Nephron progenitor cell (in vitro differentiated cells): Measurements from ENCODE around the gene ZBTB7C.

ENCODE experiments used
- DNase-seq: peaks from one replicate; pipeline ENCODE4 v3.0.0; 2021
- H3K27ac Mint-ChIP-seq: 2 replicates; pipeline ENCODE4 v1.8.0; 2021; ENCODE audit warnings: mild to moderate bottlenecking, moderate library complexity, mixed read lengths
- H3K27me3 Mint-ChIP-seq: 2 replicates; pipeline ENCODE4 v1.8.0; 2021; ENCODE audit warnings: mild to moderate bottlenecking, low read depth, mixed read lengths; ENCODE audit not compliant: poor library complexity
- H3K36me3 Mint-ChIP-seq: 2 replicates; pipeline ENCODE4 v1.8.0; 2021; ENCODE audit warnings: low read depth, mixed read lengths
- H3K4me1 Mint-ChIP-seq: 2 replicates; pipeline ENCODE4 v1.8.0; 2021; ENCODE audit warnings: mixed read lengths
- H3K4me3 Mint-ChIP-seq: 2 replicates; pipeline ENCODE4 v1.8.0; 2021; ENCODE audit warnings: mild to moderate bottlenecking, moderate library complexity, mixed read lengths
- H3K9me3 Mint-ChIP-seq: 2 replicates; pipeline ENCODE4 v1.8.0; 2021; ENCODE audit warnings: mild to moderate bottlenecking, moderate library complexity, mixed read lengths
- CTCF ChIP-seq: fragments of 200-600 bp; sonication (generic); IDR thresholded peaks from 2 replicates; pipeline ENCODE4 v1.5.0; 2021; ENCODE audit warnings: antibody characterized with exemption

The ZBTB7C gene

GRCh38 chr18:48228841-48229240 is 180.3 kb downstream of the ZBTB7C start:
- Mint-ChIP-seq H3K4me1 (peaks cover 30% of the 10 kb centered on the region), H3K36me3 (no peaks in the 10 kb centered on the region), H3K27me3 (peaks cover 14% of the 10 kb centered on the region), H3K4me3 (no peak overlapping the region), H3K9me3 (no peaks in the 10 kb centered on the region), H3K27ac (no peak overlapping the region)
- TF ChIP-seq CTCF: no peak
- no peak for DNase-seq

- no peak for DNase-seq
- H3K27ac Mint-ChIP-seq: no peak overlapping the region
- TF ChIP-seq CTCF: no peak
- no peaks in the 10 kb centered on the region for H3K36me3 Mint-ChIP-seq
- no peaks in the 10 kb centered on the region for H3K9me3 Mint-ChIP-seq
- peaks cover 9% of the 10 kb centered on the region for H3K27me3 Mint-ChIP-seq
- no peak overlapping the region for H3K4me3 Mint-ChIP-seq
- H3K4me1 Mint-ChIP-seq: peaks cover 30% of the 10 kb centered on the region
These were observed 180.9 kb downstream of the ZBTB7C start for GRCh38 chr18:48228301-48228715.

- H3K36me3 Mint-ChIP-seq: no peaks in the 10 kb centered on the region
- no peak overlapping the region for H3K4me3 Mint-ChIP-seq
- H3K9me3 Mint-ChIP-seq: no peaks in the 10 kb centered on the region
- H3K27ac Mint-ChIP-seq: no peak overlapping the region
- no peak for DNase-seq
- no peak for TF ChIP-seq CTCF
- peaks cover 13% of the 10 kb centered on the region for H3K27me3 Mint-ChIP-seq
- peaks cover 30% of the 10 kb centered on the region for H3K4me1 Mint-ChIP-seq
These were observed 182.0 kb downstream of the ZBTB7C start for GRCh38 chr18:48227206-48227605.

- Mint-ChIP-seq H3K36me3 (no peaks in the 10 kb centered on the region), H3K27ac (no peak overlapping the region), H3K27me3 (peaks cover 13% of the 10 kb centered on the region), H3K9me3 (no peaks in the 10 kb centered on the region), H3K4me1 (peaks cover 30% of the 10 kb centered on the region), H3K4me3 (no peak overlapping the region)
- no peak for DNase-seq
- TF ChIP-seq CTCF: no peak
These were observed 182.8 kb downstream of the ZBTB7C start for GRCh38 chr18:48226401-48226800.

- Mint-ChIP-seq H3K27ac (no peak overlapping the region), H3K4me3 (no peak overlapping the region), H3K9me3 (no peaks in the 10 kb centered on the region), H3K4me1 (peaks cover 6% of the 10 kb centered on the region), H3K27me3 (peaks cover 11% of the 10 kb centered on the region), H3K36me3 (no peaks in the 10 kb centered on the region)
- no peak for TF ChIP-seq CTCF
- no peak for DNase-seq
These were observed 187.1 kb downstream of the ZBTB7C start for GRCh38 chr18:48222118-48222517.

GRCh38 chr18:48219810-48220499 is 189.2 kb downstream of the ZBTB7C start:
- H3K27ac Mint-ChIP-seq: no peak overlapping the region
- H3K4me1 Mint-ChIP-seq: peaks cover 12% of the 10 kb centered on the region
- H3K9me3 Mint-ChIP-seq: no peaks in the 10 kb centered on the region
- no peak for TF ChIP-seq CTCF
- no peak overlapping the region for H3K4me3 Mint-ChIP-seq
- no peaks in the 10 kb centered on the region for H3K36me3 Mint-ChIP-seq
- peaks cover 4% of the 10 kb centered on the region for H3K27me3 Mint-ChIP-seq
- no peak for DNase-seq
